Muscle of leg (tissue), 11 donors: ENCODE data around the gene LPP. TPM values are rescaled to one million over a fixed set of nuclear protein-coding genes. Genes with fewer than 3 reads are reported as not detected.

Source experiments
- DNase-seq: peaks from one replicate; pipeline ENCODE4 v3.0.0; 2013
- H3K27ac ChIP-seq: one replicate; pipeline ENCODE4 v1.5.1; 2013; ENCODE audit warnings: mild to moderate bottlenecking, low read length, control low read depth
- H3K27me3 ChIP-seq: one replicate; pipeline ENCODE4 v1.6.1; 2013; ENCODE audit warnings: low read length; ENCODE audit not compliant: control insufficient read depth, insufficient read depth
- H3K36me3 ChIP-seq: one replicate; pipeline ENCODE4 v1.6.1; 2013; ENCODE audit warnings: low read length; ENCODE audit not compliant: control insufficient read depth, insufficient read depth
- H3K4me1 ChIP-seq: one replicate; pipeline ENCODE4 v1.6.1; 2013; ENCODE audit warnings: low read length; ENCODE audit not compliant: control insufficient read depth, insufficient read depth
- H3K4me3 ChIP-seq: one replicate; pipeline ENCODE4 v1.5.1; 2013; ENCODE audit warnings: low read length, control low read depth
- H3K9me3 ChIP-seq: replicated peaks from 2 replicates; pipeline ENCODE4 v1.6.1; 2013; ENCODE audit warnings: low read depth, low read length; ENCODE audit not compliant: control insufficient read depth
- WGBS: methylation state at CpG from one replicate; pipeline ENCODE4 v1.1.5; 2013; ENCODE audit warnings: missing lambda C conversion rate; ENCODE audit not compliant: insufficient coverage; 5-methylcytosine and 5-hydroxymethylcytosine counted together
- polyA plus RNA-seq, 8 donors: library from polyadenylated mRNA; unstranded; fragments of 120-200 nt; gene quantifications; one replicate each; pipeline versions ENCODE4 v1.2.1 to v1.2.3, GENCODE V29; 2013; ENCODE audit warnings: inconsistent platforms in 1 of 8, low replicate concordance in 1 of 8; ENCODE audit not compliant: insufficient read length in 8 of 8, insufficient read depth in 1 of 8
- total RNA-seq: library from RNA; stranded (reverse); fragments of 120-200 nt; gene quantifications from one replicate; pipeline ENCODE4 v1.2.4, GENCODE V29; 2013

Gene LPP
- total and polyA plus RNA-seq, 9 donors: 8.9 to 24.3 (median 13.5) TPM

DNA sequence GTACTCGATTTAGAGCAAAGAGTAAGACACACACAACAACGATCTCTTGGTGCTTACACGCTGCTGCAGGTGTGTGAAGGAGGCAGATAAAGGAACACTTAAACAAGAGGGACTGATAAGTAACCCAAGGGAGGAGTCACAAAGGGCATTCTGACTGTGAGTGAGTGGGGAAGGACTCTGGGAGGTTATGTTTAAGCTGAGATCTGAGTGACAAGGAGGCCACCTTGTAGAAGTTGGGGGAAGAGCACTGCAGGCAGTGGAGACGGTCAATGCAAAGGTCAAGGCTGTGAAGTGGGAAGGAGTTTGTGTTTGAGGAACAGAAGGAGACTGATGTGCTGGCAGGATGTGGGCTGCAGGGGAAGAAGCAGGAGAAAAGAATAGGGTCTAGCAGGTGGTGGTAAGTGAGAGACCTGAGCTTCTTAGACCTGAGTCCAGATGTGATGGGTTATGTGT, 63.1 kb downstream of the LPP start:
- WGBS: 97% methylated on average over 3 of the region's 4 CpGs
- Histone ChIP-seq H3K27me3 (no peaks in the 10 kb centered on the region), H3K27ac (no peak overlapping the region), H3K36me3 (peaks cover 2% of the 10 kb centered on the region), H3K4me3 (no peak overlapping the region), H3K9me3 (no peaks in the 10 kb centered on the region), H3K4me1 (peaks cover 14% of the 10 kb centered on the region)
- DNase-seq: no peak

GRCh38 chr3:188217726-188218125, 63.8 kb downstream of the LPP start:
- WGBS: 90% methylated on average over 2 of the region's 4 CpGs
- Histone ChIP-seq H3K4me1 (peaks cover 13% of the 10 kb centered on the region), H3K9me3 (no peaks in the 10 kb centered on the region), H3K27me3 (no peaks in the 10 kb centered on the region), H3K36me3 (peaks cover 2% of the 10 kb centered on the region), H3K27ac (no peak overlapping the region), H3K4me3 (no peak overlapping the region)
- no peak for DNase-seq

- Histone ChIP-seq H3K36me3 (no peaks in the 10 kb centered on the region), H3K27ac (no peak overlapping the region), H3K27me3 (no peaks in the 10 kb centered on the region), H3K9me3 (no peaks in the 10 kb centered on the region), H3K4me1 (peaks cover 15% of the 10 kb centered on the region), H3K4me3 (no peak overlapping the region)
- no CpG with 5 or more reads among the region's 1 CpG for WGBS
- DNase-seq: no peak
Observed at GRCh38 chr3:188218603-188219002, 64.6 kb downstream of the LPP start.

- Histone ChIP-seq H3K9me3 (no peaks in the 10 kb centered on the region), H3K4me3 (no peak overlapping the region), H3K27ac (no peak overlapping the region), H3K4me1 (peaks cover 15% of the 10 kb centered on the region), H3K27me3 (no peaks in the 10 kb centered on the region), H3K36me3 (no peaks in the 10 kb centered on the region)
- 100% methylated on average over 1 of the region's 5 CpGs for WGBS
- no peak for DNase-seq
Observed at GRCh38 chr3:188219147-188219546, 65.2 kb downstream of the LPP start.

DNA sequence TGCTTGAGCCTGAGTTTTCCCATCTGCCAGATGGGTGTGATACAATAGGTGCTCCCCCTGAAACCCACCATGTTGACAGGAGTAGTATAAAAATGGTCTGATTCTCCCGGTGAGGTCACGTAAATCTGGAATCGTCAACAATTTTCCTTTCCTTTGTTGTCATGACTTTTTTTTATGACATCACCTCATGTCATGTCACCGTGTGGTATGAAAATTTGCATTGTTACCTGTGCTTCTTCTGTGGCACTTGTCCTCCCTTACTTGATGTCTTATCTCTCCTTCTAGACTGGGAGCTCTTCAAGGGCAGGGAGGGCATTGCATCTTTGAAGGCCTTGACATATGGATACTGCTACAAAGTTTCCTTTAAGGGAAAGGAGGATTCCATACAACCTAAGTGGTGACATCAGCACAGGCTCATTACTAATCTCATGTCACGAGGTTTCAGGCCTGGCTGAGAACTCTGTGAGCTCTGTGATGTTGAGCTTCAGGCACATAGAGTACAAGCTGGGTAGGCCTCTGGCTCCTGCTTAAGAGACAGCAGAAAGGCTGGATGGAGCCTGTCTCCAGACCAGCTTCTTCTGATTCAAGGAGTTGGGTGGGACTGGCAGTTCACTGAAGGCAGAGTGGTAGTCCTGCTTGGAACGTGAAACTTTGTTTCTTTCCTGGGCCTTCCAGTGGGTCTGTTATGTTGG, 66.3 kb downstream of the LPP start:
- Histone ChIP-seq H3K9me3 (no peaks in the 10 kb centered on the region), H3K27ac (no peak overlapping the region), H3K4me3 (no peak overlapping the region), H3K36me3 (no peaks in the 10 kb centered on the region), H3K4me1 (peaks cover 15% of the 10 kb centered on the region), H3K27me3 (no peaks in the 10 kb centered on the region)
- 100% methylated on average over 1 of the region's 6 CpGs for WGBS
- DNase-seq: no peak

- Histone ChIP-seq H3K9me3 (no peaks in the 10 kb centered on the region), H3K4me1 (peaks cover 15% of the 10 kb centered on the region), H3K4me3 (no peak overlapping the region), H3K27ac (no peak overlapping the region), H3K27me3 (no peaks in the 10 kb centered on the region), H3K36me3 (no peaks in the 10 kb centered on the region)
- WGBS: 80% methylated on average over 8 of the region's 11 CpGs
- DNase-seq: no peak
Observed at GRCh38 chr3:188220988-188221818, 67.2 kb downstream of the LPP start.

GRCh38 chr3:188223936-188224335, 70.0 kb downstream of the LPP start:
- H3K4me1 ChIP-seq: peaks cover 5% of the 10 kb centered on the region
- DNase-seq: no peak
- no peak overlapping the region for H3K4me3 ChIP-seq
- H3K36me3 ChIP-seq: peaks cover 13% of the 10 kb centered on the region
- H3K9me3 ChIP-seq: no peaks in the 10 kb centered on the region
- H3K27ac ChIP-seq: no peak overlapping the region
- WGBS: no CpG with 5 or more reads among the region's 3 CpGs
- H3K27me3 ChIP-seq: no peaks in the 10 kb centered on the region

GRCh38 chr3:188227442-188227841, 73.5 kb downstream of the LPP start:
- Histone ChIP-seq H3K9me3 (no peaks in the 10 kb centered on the region), H3K27ac (no peak overlapping the region), H3K36me3 (peaks cover 13% of the 10 kb centered on the region), H3K27me3 (no peaks in the 10 kb centered on the region), H3K4me3 (no peak overlapping the region), H3K4me1 (peaks cover 2% of the 10 kb centered on the region)
- DNase-seq: no peak
- 97% methylated on average over 2 of the region's 3 CpGs for WGBS

DNA sequence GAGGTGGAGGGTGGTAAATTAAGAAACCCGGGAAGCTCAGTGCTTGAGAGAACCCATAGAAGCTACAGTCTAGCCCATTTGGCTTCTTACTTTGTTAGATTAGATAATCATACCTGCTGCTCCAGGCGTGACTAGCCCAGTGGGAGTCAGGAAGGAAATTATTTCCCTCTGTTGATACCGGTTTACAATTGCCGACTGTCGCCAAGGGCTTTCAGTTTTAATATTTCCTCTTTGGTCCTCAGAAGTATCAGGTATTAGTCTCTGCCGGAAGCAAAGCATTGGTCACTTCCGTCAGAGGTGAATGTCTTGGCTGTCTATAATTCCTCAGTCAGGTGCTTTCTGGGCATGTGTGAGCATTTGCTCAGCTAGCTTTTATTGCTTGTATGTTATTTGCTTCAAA, 75.2 kb downstream of the LPP start:
- 56% methylated on average over 5 of the region's 7 CpGs for WGBS
- H3K27ac ChIP-seq: no peak overlapping the region
- no peak overlapping the region for H3K4me3 ChIP-seq
- DNase-seq: peak; percentile 27
- no peaks in the 10 kb centered on the region for H3K27me3 ChIP-seq
- peaks cover 13% of the 10 kb centered on the region for H3K36me3 ChIP-seq
- H3K4me1 ChIP-seq: no peaks in the 10 kb centered on the region
- H3K9me3 ChIP-seq: no peaks in the 10 kb centered on the region

GRCh38 chr3:188229726-188230125, 75.8 kb downstream of the LPP start:
- DNase-seq: no peak
- Histone ChIP-seq H3K27ac (no peak overlapping the region), H3K9me3 (no peaks in the 10 kb centered on the region), H3K36me3 (peaks cover 13% of the 10 kb centered on the region), H3K27me3 (no peaks in the 10 kb centered on the region), H3K4me1 (no peaks in the 10 kb centered on the region), H3K4me3 (no peak overlapping the region)
- no CpG with 5 or more reads among the region's 2 CpGs for WGBS
